GM18907 (cell line): Measurements from ENCODE around the gene TLR9.
"Not testable (repeated sequence)": the region's sequence is repeated elsewhere in the genome, so short reads cannot be mapped to it uniquely, and the experiment has no call there.

Experiments
- ATAC-seq: cut with Tn5 transposase; IDR thresholded peaks from one replicate; pipeline ENCODE4 v1.9.1; 2021; ENCODE audit warnings: mild to moderate bottlenecking, moderate library complexity; ENCODE audit not compliant: unreplicated experiment

TLR9 gene

GRCh38 chr3:52225452-52226228 lies at the start of gene TLR9:
Gene TLR9, minus strand, starts transcription at chr3:52225645. Its CDS starts 116 bp downstream, at chr3:52225529.
- ATAC-seq, result peak; percentile 76

DNA sequence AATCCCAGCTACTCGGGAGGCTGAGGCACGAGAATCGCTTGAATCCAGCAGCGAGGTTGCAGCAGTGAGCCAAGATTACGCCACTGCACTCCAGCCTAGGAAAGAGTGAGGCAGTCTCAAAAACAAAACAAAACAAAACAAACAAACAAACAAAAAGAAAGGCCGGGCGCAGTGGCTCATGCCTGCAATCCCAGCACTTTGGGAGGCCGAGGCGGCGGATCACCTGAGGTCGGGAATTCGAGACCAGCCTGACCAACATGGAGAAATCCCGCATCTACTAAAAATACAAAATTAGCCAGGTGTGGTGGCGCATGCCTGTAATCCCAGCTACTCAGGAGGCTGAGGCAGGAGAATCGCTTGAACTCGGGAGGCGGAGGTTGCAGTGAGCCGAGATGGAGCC lies 49.3 kb upstream of the TLR9 start:
- ATAC-seq, result not testable (repeated sequence)

GRCh38 chr3:52272831-52273230 lies 47.4 kb upstream of the TLR9 start:
- ATAC-seq, result no peak

DNA sequence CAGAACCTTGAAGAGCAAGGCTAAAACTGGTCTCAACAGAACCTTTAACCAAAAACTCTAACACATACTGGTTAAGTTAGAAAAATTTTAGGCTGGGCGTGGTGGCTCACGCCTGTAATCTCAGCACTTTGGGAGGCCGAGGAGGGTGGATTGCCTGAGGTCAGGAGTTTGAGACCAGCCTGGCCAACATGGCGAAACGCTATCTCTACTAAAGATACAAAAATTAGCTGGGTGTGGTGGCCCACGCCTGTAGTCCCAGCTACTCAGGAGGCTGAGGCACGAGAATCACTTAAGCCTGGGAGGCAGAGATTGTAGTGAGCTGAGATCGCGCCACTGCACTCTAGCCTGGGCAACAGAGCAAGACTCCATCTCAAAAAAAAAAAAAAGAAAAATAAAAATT lies 46.7 kb upstream of the TLR9 start:
- ATAC-seq, result not testable (repeated sequence)

- no peak for ATAC-seq
These were observed 44.9 kb upstream of the TLR9 start for GRCh38 chr3:52270252-52270754.

DNA sequence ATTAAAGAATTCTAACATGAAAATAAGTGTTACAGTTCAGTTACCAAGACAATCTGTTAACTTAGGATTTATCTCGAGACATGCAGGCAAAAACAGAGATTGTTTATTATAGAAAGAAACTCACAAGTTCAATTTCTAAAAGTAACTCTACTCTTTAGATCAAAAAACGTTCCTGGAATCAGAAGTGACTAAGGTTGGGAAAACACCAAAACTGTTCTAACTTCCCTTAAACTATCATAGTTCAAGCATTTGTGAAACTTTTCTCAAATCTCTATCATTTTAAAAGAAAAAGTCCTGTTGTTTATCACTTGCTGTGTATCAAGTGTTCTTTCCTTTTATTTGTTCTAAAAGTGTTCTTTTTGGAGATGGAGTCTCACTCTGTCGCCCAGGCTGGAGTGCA lies 44.3 kb upstream of the TLR9 start:
- ATAC-seq, result no peak

GRCh38 chr3:52268036-52268435 lies 42.6 kb upstream of the TLR9 start:
- ATAC-seq, result no peak

GRCh38 chr3:52265387-52265786 lies 39.9 kb upstream of the TLR9 start:
- ATAC-seq, result no peak

DNA sequence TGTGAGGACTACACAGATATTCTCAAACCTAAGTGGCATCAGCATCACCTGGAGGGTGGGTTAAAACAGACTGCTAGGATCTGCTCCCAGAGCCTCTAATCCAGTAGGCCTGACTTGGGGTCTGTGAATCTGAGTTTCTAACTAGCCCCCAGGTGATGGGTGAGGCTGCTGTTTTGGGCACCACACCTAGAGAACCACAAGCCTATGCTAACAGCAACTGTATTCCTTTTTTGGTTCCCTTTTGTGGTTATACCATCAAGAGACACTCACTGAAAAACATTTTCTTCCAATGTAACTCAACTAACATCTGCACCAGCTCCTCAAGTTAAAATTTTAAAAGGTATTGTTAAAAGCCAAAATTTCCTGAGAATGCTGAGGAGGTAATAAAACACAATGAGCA lies 37.0 kb upstream of the TLR9 start:
- ATAC-seq, result no peak

DNA sequence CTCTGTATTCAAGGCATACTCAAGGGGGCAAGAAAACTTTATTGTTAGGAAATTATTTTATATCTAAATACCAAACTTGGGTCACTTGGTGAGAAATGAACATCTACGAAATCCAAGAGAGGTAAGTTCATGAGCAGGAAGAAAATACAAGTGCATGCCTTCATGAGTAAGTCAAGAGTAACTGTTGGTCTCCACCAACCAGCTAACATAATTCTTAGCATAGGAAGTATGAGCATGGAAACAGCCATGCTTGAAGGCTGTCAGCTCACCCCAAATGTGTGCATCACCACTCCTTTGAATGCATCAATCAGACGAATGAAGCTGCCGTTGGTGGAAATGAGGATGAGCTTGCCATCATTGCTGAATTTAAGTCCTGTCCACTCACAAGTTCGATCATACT lies 34.0 kb upstream of the TLR9 start:
- ATAC-seq, result no peak

DNA sequence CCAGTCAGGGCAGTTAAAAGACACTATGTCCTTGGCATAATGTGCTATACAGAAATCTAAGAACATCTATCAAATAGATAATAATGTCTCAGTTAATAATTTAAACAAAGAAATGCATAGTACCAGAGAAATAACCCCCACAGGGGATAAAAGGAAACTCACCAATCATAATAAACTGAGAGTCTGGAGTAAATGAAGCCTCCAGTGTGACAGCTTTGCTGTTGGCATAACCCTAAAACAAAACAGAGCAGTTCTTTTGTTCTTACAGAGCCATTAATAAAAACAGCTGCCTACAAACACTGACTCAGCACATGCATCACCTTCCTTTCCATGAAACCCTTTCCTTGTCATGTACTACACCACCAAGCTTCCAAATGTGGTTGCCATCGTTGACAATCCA lies 33.6 kb upstream of the TLR9 start:
- no peak for ATAC-seq

- no peak for ATAC-seq
These were observed 32.5 kb upstream of the TLR9 start for GRCh38 chr3:52257911-52258310.

DNA sequence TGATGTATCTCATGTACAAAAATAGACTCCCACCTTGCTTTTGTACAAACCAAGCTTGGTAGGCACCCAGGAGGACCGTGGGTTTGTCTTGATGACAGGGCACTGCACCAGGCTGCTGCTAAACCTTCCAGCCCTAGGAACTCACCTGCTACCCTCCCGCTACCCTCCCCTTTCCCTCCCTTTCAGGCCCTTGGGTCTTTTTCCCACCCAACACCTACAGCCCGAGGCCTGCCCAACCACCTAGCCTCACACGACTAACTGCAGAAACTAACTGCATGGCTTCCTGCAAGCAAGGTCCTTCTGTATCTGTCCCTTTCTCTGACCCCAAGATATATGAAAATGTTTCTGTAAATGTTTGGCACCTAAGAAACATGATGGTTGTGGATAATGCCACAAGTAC lies 31.2 kb upstream of the TLR9 start:
- ATAC-seq, result no peak

DNA sequence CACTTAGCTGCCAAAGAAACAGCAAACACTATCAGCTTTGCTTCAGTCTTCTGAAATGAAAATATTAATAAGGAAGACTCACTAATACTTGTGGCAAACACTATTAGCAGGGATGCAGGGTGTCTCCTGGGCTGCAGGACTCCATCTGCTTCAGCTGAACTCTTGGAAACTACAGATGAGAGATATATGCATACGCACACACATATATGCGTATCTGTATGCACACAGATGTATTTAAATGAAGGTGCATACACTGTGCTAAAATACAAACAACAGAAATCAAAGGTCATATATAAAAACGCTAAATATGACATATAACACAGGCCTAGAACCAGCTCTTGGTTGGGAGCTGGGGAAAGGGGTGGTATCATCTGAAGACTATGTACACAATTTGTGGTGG lies 30.7 kb upstream of the TLR9 start:
- no peak for ATAC-seq

DNA sequence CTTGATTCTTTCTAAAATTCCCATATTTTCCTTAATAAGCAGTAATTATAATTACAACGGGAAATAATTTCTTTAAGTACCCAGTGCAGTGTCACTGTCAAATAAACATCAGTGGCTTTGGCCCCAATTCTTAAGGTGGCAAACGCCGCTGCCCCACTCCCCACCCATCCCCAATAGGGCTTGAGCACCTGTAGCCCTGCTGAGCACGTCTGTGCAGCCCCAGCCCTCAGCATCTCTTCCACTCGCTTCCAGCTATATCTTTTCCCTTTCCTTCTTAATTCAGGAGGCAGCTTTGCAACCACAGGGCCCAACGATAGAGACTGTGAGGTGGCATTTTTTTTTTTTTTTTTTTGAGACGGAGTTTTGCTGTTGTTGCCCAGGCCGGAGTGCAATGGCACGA lies 29.2 kb upstream of the TLR9 start:
- no peak for ATAC-seq

DNA sequence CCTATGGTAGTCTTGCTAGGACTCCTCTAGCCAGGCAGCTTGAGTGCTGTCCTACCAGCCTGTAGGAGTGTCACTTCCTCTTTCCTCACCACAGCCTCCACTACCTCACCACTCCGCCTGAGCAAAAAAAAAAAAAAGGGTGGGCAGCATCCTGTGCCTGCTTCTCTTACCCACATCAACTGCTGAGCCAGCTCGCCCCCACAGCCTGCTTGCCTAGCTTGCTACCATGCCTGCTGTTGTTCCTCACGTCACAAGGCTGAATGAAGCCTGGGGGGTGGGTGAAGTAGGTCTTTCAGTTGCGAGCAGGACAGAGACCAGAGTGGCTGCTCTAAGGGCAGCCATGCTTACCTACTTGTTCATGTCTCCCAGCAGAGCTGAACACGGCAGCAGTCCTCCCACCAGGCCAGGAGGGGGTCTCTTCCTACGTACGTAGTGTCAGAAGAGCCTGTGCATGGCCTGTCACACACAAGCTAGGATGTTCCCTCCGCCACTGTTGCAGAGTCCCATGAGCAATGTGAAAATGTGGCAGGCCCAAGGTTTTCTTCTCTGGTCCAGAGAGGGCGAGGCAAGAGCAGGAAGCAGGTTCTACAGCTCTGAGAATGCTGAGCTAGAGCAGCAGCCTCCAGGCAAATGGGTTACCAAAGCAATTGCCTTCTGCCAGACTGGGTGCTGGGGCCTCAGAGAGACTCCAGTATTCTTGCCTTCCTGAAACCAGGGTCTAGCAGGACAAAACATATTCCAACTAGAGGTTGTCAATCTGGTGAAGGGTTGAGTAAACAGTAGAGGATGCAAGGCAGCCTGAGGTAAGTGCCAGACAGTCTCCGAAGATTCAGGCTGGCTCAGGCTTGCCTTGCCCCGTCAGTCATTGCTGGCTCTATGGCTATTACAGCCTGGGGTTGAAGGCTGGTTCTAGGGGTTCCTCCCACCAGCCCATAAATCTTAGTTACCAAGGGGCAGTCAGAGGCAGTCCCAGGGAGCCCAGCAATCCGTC lies 28.2 kb upstream of the TLR9 start:
- peak; percentile 87 for ATAC-seq

DNA sequence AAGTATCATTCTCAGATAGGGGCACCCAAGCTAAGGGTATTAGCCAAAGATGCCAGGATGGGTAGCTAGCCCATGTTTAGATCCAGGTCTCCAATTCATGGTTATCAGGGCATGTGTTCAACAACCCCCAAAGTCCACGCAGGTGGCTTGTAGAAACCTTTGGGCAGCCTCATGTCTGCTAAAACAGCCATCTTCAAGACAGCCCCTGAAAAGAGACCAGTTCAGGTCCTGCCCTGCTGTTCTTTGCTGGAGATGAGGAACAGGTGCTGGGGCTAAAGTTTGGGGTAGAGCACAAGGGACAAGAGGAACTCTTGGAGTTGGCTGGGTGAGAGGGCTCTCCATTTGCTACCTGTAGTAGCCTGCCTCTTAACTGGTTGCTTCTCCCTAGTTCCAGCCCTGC lies 24.7 kb upstream of the TLR9 start:
- no peak for ATAC-seq

GRCh38 chr3:52249683-52250082 lies 24.2 kb upstream of the TLR9 start:
- no peak for ATAC-seq

GRCh38 chr3:52248816-52249547 lies 23.5 kb upstream of the TLR9 start:
- no peak for ATAC-seq

- no peak for ATAC-seq
These were observed 22.7 kb upstream of the TLR9 start for GRCh38 chr3:52248165-52248541.
